UCSD-AML1 (cell line): ENCODE data around the gene PATL1.
A peak's percentile ranks its signal among the peaks of the same experiment; 100 is the strongest.
"Not testable (repeated sequence)": the region's sequence is repeated elsewhere in the genome, so short reads cannot be mapped to it uniquely, and the experiment has no call there.

ENCODE experiments used
- DNase-seq: peaks from one replicate; lab custom pipeline; 2025; ENCODE audit not compliant: unreplicated experiment; lab: John Stamatoyannopoulos, UW

The PATL1 gene

GRCh38 chr11:59674291-59674690 is 5.5 kb upstream of the PATL1 start:
- no peak for DNase-seq

- no peak for DNase-seq
Observed at GRCh38 chr11:59673291-59673690, 4.5 kb upstream of the PATL1 start.

GRCh38 chr11:59671471-59671870 is 2.6 kb upstream of the PATL1 start:
- no peak for DNase-seq

- DNase-seq = no peak
Observed at GRCh38 chr11:59669611-59670009, 773 bp upstream of the PATL1 start.

GRCh38 chr11:59668188-59668949 is 468 bp downstream of the PATL1 start:
- DNase-seq = peak; percentile 74

GRCh38 chr11:59667812-59668187 is 1.0 kb downstream of the PATL1 start:
- no peak for DNase-seq

GRCh38 chr11:59666969-59667368 is 1.9 kb downstream of the PATL1 start:
- DNase-seq = no peak

DNA sequence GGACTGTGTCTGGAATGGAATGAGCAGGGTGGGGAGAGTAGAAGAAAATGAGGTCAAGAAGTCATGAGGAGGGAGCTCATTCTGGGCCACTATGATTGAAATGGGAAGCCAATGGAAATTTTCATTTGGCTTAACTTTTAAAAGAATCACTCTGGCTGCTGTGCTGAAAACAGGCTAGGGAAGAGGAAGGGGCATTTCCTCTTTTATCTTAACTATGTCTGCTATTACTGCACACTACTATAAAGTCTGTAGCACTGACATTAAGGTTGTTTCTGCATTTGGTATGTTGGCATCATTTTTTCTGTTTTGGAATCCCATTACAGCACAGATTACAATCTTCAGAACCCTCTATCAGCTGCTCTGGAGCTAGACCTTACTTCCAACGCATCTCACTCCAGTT is 8.2 kb downstream of the PATL1 start:
- no peak for DNase-seq

DNA sequence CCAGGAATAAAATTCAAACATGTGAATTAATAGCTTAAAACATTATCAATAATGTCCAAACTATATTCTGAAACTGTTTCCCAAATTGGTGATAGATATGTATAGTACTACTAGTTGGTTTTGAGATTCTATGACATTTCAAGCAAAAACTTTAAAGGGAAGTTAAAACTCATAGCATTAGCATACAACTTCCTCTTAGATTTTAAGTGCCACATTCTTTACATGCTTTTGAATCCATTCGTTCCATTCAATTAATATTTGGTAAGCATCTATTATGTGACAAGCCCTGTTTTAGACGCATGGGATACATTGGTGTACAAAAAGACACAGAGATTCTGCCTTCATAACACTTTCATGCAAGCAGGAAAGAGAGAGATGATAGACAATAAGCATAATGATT is 8.9 kb downstream of the PATL1 start:
- DNase-seq = no peak

DNA sequence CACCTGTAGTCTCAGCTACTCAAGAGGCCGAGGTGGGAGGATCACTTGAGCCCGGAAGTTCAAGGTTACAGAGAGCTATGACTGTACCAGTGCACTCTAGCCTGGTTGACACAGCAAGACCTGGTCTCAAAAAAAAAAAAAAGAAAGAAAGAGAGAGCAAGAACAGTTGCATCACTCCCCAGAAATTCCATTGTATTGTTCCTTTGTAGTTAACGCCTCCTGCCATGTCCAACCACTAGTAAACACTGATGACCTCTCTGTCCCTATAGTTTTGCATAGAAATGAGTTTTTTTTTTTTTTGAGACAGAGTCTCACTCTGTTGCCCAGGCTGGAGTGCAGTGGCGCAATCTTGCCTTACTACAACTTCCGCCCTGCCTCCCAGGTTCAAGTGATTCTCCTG is 10.8 kb downstream of the PATL1 start:
- no peak for DNase-seq

- DNase-seq = no peak
Observed at GRCh38 chr11:59654893-59655292, 13.9 kb downstream of the PATL1 start.

DNA sequence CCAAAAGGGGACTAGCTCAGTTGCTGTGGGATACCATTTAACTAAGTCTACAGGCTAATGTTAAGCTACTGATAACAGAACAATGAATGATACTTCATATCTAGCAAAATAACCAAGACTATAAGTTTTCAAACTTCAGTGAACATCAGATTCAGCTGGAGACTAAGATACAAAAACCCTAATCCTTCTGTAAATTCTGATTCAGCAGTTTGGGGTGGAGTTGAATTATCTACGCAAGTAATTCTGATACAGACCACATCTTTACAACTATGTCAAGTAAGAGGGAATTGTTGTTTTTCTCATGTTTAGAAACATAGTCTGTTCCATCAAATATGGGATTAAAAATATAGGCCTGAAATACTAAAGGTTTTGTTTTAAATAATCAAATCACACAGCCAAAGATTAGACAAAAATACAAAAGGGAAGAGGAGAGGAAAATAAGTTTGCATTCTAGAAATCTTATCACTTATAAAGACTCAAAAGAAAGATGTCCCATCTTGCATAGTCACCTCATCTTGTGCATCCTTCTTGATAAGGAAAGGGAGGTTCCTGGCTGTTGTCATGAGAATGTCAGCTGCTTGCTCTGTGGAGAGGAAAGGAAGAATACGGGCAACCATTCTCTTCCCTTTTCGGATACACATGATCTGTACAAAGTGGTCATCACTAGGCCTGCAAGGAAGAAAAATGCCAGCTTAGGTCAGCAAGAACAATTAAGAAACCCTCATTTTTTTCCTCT is 21.4 kb downstream of the PATL1 start:
- DNase-seq = no peak

- no peak for DNase-seq
Observed at GRCh38 chr11:59644528-59644927, 24.3 kb downstream of the PATL1 start.

GRCh38 chr11:59643390-59643789 is 25.4 kb downstream of the PATL1 start:
- DNase-seq = no peak

GRCh38 chr11:59641156-59641555 is 27.7 kb downstream of the PATL1 start:
- no peak for DNase-seq

DNA sequence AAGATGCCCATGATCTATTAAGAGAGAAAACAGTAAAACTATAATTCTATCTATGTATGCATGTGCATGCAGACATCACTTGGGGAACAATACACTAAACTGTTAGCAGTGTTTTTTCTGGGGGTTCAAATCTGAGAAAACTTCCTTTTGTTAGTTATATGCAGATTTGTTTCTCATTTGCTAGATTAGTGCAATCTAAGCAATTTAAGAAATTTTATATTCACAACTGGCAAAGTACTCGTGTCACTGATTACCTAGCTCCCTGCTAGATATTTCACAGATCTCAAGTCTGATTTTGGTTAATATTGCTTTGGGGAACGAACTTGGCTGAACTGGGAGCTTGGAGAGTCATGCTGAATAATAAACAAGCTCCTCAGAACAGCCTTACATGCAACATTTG is 38.3 kb downstream of the PATL1 start:
- no peak for DNase-seq

DNA sequence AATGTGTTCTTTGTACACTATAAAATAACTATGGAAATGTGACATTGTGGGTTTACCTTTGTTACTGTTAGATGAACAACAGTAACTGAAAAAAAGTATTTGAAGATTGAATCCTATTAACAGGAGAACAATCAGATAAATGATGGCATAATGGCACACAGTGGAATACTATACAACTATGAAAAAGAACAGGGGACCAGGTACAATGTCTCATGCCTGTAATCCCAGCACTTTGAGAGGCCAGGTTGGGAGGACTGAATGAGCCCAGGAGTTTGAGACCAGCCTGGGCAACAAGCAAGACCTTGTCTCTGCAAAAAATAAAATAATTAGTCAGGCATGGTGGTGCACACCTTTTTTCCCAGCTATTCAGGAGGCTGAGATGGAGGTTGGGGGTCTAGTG is 38.8 kb downstream of the PATL1 start:
- DNase-seq = no peak

GRCh38 chr11:59626969-59627368 is 41.9 kb downstream of the PATL1 start:
- DNase-seq = not testable (repeated sequence)

DNA sequence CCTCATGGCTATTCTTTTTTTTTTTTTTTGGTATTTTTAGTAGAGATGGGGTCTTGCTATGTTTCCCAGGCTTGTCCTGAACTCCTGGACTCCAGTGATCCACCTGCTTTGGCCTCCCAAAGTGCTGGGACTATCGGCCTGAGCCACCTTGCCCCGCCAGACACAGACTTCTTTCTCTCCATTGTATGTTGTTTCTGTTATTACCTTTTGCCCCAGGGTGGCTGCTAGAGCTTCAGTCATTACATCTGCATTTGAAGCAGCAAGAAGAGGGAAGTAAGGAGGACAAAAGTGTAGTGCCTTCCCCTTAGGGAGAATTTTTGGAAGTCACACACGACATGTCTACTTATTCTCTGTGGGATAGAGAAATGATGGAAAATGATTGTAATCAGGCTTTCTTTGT is 43.1 kb downstream of the PATL1 start:
- no peak for DNase-seq

DNA sequence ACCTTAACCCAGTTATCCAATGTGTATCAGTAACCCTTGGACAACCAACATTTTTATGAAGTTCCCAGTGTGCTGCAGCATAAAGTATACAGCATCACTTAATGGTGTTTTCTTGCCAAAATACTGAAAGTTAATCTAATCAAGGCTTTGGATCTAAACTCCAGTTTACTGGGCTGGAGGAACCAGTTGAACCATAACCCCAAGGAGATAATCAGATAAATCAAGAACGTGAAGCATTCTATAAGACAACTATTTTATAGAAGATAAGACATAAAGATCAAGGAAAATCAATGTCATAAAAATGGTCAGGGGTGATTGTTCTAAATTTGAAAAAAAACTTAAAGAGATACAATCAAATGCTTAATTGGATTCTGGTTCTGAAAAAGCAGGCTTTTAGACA is 51.0 kb downstream of the PATL1 start:
- no peak for DNase-seq

GRCh38 chr11:59616396-59616982 is 52.3 kb downstream of the PATL1 start:
- no peak for DNase-seq

GRCh38 chr11:59615637-59616395 is 53.0 kb downstream of the PATL1 start, which contains the start of gene OSBP:
TSS of gene OSBP (minus strand) at chr11:59615774. CDS start at chr11:59615664, 110 bp downstream.
- DNase-seq = peak; percentile 99
